ENCODE measurements around the gene ELAC1.
A peak's percentile ranks its signal among the peaks of the same experiment; 100 is the strongest.

ELAC1 gene

DNA sequence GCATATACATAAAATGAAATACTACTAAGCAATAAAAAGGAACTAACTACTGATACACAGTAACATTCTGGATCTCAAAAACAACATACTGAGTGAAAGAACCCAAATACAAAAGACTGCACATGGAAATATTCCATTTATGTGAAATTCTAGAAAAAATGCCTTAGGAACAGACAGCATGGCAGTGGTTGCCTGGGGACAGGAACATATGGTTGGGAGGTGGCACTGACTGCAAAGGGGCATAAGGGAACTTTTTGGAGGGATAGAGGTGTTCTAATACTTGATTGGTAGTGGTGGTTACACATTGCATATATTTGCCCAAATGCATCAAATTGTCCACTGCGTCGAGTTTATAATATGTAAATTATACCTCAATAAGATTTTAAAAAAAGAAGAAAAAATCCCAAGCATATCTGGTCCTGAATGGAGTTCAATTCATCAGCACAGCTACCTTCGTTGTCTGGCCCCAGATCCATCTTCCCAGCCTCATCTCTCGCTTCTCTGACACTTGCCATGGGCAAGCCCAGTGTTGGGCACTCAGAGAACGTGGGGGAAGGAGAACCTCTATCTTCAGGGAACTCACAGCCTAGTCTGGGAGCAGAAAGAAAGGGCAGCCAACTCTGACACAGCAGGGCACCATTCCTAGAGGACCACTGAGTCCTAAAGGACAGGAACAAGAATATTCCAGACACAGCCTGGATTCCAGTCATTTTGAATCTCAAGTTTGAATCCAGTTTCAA lies 53.6 kb downstream of the ELAC1 start:
- no peak for DNase-seq

DNA sequence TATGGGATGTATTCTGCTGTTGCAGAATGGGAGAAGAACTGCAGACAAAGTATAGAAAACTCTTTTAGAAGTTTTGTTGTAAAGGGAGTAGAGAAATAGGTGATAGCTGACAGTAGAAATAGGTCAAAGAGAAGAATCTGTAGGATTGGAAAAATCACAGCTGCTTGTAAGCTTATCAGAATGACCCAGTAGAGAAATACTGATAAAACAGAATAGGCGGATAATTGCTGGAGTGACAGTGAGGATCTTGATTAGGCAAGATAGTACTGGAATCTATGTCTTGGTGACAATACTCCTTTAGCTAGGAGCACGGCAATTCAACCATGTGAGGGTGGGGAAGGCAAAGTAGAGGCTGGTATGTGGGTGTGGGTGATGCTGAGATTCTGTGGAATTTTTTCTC lies 57.7 kb downstream of the ELAC1 start:
- no peak for DNase-seq

DNA sequence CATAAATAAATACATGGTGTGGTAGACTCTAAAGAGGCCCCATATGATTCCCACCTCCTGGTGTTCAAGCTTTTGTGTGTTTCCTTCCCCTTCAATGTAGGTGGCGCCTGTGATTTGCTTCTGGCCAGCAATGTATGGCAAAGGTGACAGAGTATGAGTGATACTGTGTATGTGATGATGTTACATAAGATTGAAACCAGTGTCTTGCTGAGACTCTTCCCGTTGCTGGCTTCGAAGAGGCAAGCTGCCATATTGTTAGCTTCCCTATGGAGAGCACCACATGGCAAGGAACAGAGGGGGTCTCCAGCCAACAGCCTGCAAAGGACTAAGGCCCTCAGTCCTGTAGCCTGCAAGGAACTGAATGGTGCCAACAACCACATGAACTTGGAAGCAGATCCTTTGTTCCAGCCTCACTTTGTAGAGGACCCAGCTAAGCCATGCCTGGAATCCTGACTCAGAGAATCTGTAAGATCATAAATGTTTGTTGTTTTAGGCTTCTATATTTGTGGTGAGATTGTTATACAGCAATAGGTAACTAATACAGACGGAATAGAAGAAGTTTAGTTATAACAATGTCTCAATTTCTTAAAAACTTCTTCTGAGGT lies 60.5 kb downstream of the ELAC1 start:
- DNase-seq, result no peak

DNA sequence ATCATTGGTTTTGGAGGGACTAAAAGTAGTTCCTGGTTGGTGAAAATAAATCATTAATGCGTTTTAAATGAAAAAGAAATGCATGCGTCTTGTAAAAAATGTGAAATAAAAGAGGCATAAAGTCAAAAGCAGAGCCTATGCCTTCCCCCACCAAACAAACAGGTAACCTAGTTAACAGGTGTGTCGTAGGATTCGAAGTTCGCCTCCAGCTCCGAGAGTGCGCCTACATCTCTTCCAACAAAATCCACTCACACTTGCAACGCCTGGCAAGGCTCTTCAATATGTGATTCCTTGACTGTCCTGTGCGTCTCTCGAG lies 61.5 kb downstream of the ELAC1 start:
- DNase-seq, result no peak

DNA sequence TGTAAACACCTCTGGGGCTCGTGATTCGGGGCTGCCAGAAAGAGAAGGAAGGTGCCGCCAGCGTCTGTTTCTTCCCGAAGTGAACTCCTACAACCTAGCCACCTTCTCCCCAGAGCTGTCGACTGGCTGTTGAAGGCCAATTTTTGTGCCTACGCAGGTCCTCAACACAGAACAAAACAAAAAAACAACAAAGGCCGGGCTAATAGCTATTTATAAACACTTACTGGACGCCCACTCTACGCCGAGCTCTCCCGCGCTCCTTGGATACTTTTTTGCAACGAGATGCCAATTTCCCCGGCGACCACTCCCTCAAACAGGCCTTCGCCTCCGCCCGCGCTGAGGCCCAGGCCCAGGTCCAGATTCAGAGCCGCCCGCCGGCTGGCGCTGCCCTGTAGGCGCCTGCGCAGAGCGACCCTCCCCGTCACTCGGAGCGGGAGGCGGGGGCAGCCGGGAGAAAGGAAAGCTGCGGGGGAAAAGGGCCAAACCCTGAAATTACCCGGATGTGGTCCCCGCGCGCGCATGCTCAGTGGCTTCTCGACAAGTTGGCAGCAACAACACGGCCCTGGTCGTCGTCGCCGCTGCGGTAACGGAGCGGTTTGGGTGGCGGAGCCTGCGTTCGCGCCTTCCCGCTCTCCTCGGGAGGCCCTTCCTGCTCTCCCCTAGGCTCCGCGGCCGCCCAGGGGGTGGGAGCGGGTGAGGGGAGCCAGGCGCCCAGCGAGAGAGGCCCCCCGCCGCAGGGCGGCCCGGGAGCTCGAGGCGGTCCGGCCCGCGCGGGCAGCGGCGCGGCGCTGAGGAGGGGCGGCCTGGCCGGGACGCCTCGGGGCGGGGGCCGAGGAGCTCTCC lies 62.1 kb downstream of the ELAC1 start, which contains the start of gene SMAD4:
Gene SMAD4 (plus strand): TSS at position 520 of the 843 bp plus-strand sequence. CDS start 16,834 bp downstream, outside the sequence.
- peak; percentile 97 for DNase-seq

DNA sequence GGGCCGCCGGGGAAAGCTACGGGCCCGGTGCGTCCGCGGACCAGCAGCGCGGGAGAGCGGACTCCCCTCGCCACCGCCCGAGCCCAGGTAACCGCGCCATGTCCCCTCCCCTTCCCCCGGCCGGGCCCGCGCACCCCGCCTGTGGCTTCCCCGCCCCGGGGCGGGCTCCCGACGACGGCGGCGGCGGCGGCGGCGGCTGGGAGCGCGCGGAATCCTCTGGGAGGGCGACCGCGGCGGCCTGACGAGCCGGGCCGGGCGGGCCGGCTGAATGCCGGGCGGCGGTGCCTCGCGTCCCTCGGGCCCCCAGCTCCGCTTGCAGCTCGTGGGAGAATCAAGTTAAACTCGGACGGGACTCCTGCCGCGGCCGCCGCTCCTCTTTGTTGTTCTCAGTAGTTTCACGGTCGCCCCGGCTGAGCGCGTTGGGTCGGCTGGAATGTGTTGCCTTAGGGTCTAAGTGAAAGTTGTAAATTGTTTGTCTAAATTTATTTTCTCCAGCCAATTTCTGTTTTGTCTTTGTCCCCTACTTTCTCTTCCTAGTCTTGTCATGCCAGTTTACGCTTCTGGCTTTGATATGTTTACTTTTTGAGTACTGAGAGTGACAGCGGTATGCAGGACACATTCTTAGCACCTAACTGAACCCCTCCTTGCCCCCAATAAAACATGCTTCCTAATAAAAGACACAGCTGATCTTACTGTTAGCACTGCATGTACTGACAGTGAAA lies 62.9 kb downstream of the ELAC1 start:
- peak; percentile 48 for DNase-seq

DNA sequence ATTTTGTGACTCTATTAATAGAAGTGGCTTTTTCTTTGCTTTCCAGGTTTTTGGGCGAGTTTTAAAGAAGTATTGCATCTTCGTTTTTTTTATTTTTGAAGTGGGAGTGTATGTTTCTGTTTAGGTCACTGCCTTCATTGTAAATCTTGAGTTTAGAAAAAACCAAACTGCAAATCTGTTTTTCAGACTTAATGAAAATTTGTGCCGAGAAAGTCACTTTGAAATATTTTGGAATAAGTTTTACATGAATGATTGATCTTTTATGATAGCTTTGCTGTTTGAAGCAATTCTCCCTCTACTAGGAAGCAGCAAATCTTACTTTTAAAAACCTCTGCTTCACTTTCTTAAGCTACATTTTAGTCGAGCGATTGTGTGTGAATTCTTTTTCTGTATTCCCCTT lies 64.4 kb downstream of the ELAC1 start:
- no peak for DNase-seq

DNA sequence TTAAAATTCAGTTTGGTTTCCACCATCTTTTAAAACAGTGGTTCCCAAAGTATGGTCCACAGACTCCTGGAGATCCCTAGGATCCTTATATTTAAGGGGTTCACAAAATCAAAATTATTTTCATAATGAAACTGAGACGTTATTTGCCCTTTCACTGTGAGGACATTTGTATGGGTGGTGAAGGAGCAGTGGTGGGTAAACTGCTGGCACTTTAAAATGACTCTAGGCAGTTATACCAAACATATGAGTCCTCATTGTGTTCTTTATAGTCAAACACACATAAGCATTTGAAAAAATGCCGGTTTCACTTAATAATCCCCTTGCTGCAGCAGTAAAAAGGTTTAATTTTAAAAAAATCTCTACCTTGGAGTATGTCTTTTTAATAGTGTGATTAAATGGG lies 69.4 kb downstream of the ELAC1 start:
- no peak for DNase-seq
